SK-N-SH (cell line): Measurements from ENCODE around the gene PLEKHG1. TPM values are rescaled to one million over a fixed set of nuclear protein-coding genes. Genes with fewer than 3 reads are reported as not detected.

Experiments used
- CTCF ChIA-PET: fragments of 300-600, 350-600 bp; formaldehyde crosslinking; extraction: SDS; loops from one replicate; lab custom pipeline; 2021; lab: Yijun Ruan, JAX
- POLR2A ChIA-PET: fragments of 350-600 bp; sonication (Branson Sonifier 250); formaldehyde crosslinking; extraction: SDS; loops from one replicate; lab custom pipeline; 2020; ENCODE audit warnings: antibody characterized with exemption, inconsistent platforms; lab: Yijun Ruan, JAX
- DNase-seq: peaks from one replicate; pipeline ENCODE4 v3.0.0; 2012
- H2AFZ ChIP-seq: fragments of 200-600 bp; sonication (generic); 2 replicates; pipeline ENCODE4 v1.8.1; 2016; ENCODE audit warnings: antibody characterized with exemption, mild to moderate bottlenecking, low read depth
- H3F3A ChIP-seq: fragments of 200-600 bp; sonication (generic); replicated peaks from 2 replicates; pipeline ENCODE3; 2016; ENCODE audit warnings: antibody characterized with exemption, mild to moderate bottlenecking; ENCODE audit not compliant: insufficient read depth
- H3K27ac ChIP-seq, 2 experiments: fragments of 200-500 bp in 1 of 2; fragments of 200-600 bp in 1 of 2; sonication (Bioruptor generic) in 1 of 2; sonication (generic), shearing (Covaris generic) in 1 of 2; 2 replicates each; pipeline versions ENCODE4 v1.5.1 to v1.6.1; 2014 to 2016; ENCODE audit warnings: low read depth in 2 of 2, inconsistent platforms in 1 of 2, low read length in 1 of 2, mild to moderate bottlenecking in 1 of 2, mixed read lengths in 1 of 2
- H3K27me3 ChIP-seq: fragments of 200-600 bp; sonication (generic), shearing (Covaris generic); 2 replicates; pipeline ENCODE4 v1.6.1; 2016; ENCODE audit warnings: mixed run types; ENCODE audit not compliant: insufficient read depth
- H3K36me3 ChIP-seq, 2 experiments: fragments of 200-500 bp in 1 of 2; fragments of 200-600 bp in 1 of 2; sonication (Bioruptor generic) in 1 of 2; sonication (generic) in 1 of 2; replicated peaks in 1 of 2; 2 replicates each; pipeline versions ENCODE3 to v1.5.1; 2014 to 2016; ENCODE audit warnings: low read length in 1 of 2, mild to moderate bottlenecking in 1 of 2; ENCODE audit not compliant: insufficient read depth in 2 of 2, control insufficient read depth in 1 of 2
- H3K4me1 ChIP-seq, 2 experiments: fragments of 200-500 bp in 1 of 2; fragments of 200-600 bp in 1 of 2; sonication (Bioruptor generic) in 1 of 2; sonication (generic), shearing (Covaris generic) in 1 of 2; 2 replicates each; pipeline versions ENCODE4 v1.5.1 to v1.6.1; 2014 to 2016; ENCODE audit warnings: low read depth in 1 of 2, low read length in 1 of 2, mixed run types in 1 of 2; ENCODE audit not compliant: insufficient read depth in 2 of 2, control insufficient read depth in 1 of 2
- H3K4me2 ChIP-seq: fragments of 200-600 bp; sonication (generic), shearing (Covaris generic); 2 replicates; pipeline ENCODE4 v1.6.1; 2017; ENCODE audit warnings: mixed run types
- H3K4me3 ChIP-seq, 2 experiments: fragments of 200-500 bp in 1 of 2; fragments of 200-600 bp in 1 of 2; sonication (Bioruptor generic) in 1 of 2; sonication (generic), shearing (Covaris generic) in 1 of 2; 2 replicates each; pipeline versions ENCODE4 v1.5.1 to v1.8.1; 2014 to 2016; ENCODE audit warnings: low read depth in 2 of 2, inconsistent platforms in 1 of 2, low read length in 1 of 2, mild to moderate bottlenecking in 1 of 2, mixed read lengths in 1 of 2, moderate library complexity in 1 of 2
- H3K79me2 ChIP-seq: fragments of 200-600 bp; sonication (generic); 2 replicates; pipeline ENCODE4 v1.8.1; 2017; ENCODE audit warnings: mild to moderate bottlenecking; ENCODE audit not compliant: insufficient read depth
- H3K9ac ChIP-seq: fragments of 200-600 bp; sonication (generic); 2 replicates; pipeline ENCODE4 v1.6.1; 2017; ENCODE audit warnings: mixed run types
- H3K9me2 ChIP-seq: fragments of 200-600 bp; sonication (generic); 2 replicates; pipeline ENCODE4 v1.6.1; 2017; ENCODE audit warnings: mixed run types
- H3K9me3 ChIP-seq: fragments of 200-600 bp; sonication (generic); 2 replicates; pipeline ENCODE4 v1.6.1; 2017; ENCODE audit warnings: mixed run types, mild to moderate bottlenecking, moderate library complexity
- H4K20me1 ChIP-seq: fragments of 200-600 bp; sonication (generic); 2 replicates; pipeline ENCODE4 v1.6.1; 2017; ENCODE audit warnings: mild to moderate bottlenecking, mixed run types; ENCODE audit not compliant: insufficient read depth
- ELF1 ChIP-seq: IDR thresholded peaks from 2 replicates; pipeline ENCODE4 v1.4.0; 2012
- EP300 ChIP-seq, 2 experiments: IDR thresholded peaks; 2 replicates each; pipeline versions ENCODE4 v1.4.0 to v1.6.1; 2012; ENCODE audit warnings: borderline replicate concordance in 1 of 2, low read depth in 1 of 2, low read length in 1 of 2
- FOSL2 ChIP-seq: IDR thresholded peaks from 2 replicates; pipeline ENCODE4 v1.4.0; 2012; ENCODE audit warnings: low read depth, mild to moderate bottlenecking, moderate library complexity, borderline replicate concordance
- FOXM1 ChIP-seq: IDR thresholded peaks from 2 replicates; pipeline ENCODE4 v1.4.0; 2012; ENCODE audit warnings: low read depth, mild to moderate bottlenecking
- GABPA ChIP-seq: IDR thresholded peaks from 2 replicates; pipeline ENCODE4 v1.4.0; 2012; ENCODE audit warnings: low read depth, mild to moderate bottlenecking
- MEF2A ChIP-seq: IDR thresholded peaks from 2 replicates; pipeline ENCODE4 v1.4.0; 2012; ENCODE audit warnings: low read depth, borderline replicate concordance
- NFIC ChIP-seq: IDR thresholded peaks from 2 replicates; pipeline ENCODE4 v1.4.0; 2012; ENCODE audit warnings: borderline replicate concordance
- RCOR1 ChIP-seq: fragments of 150-350 bp; IDR thresholded peaks from 2 replicates; pipeline ENCODE4 v1.6.1; 2017; ENCODE audit warnings: antibody characterized with exemption, low read length
- RXRA ChIP-seq: IDR thresholded peaks from 2 replicates; pipeline ENCODE4 v1.4.0; 2012; ENCODE audit warnings: low read depth, mild to moderate bottlenecking, borderline replicate concordance
- SMC3 ChIP-seq: IDR thresholded peaks from 2 replicates; pipeline ENCODE4 v1.6.1; 2012; ENCODE audit warnings: low read depth, low read length, improper control_type of control experiment
- TAF1 ChIP-seq: IDR thresholded peaks from 2 replicates; pipeline ENCODE4 v1.6.1; 2012; ENCODE audit warnings: low read depth, mild to moderate bottlenecking, low read length, moderate library complexity, borderline replicate concordance
- TCF12 ChIP-seq: IDR thresholded peaks from 2 replicates; pipeline ENCODE4 v1.4.0; 2012
- USF2 ChIP-seq: fragments of 150-350 bp; IDR thresholded peaks from 2 replicates; pipeline ENCODE4 v1.6.1; 2017; ENCODE audit warnings: antibody characterized with exemption, low read length, low read depth, borderline replicate concordance
- WGBS: methylation state at CpG from one replicate; pipeline ENCODE4 v1.1.6; 2017; ENCODE audit warnings: low lambda C conversion rate; 5-methylcytosine and 5-hydroxymethylcytosine counted together
- polyA plus RNA-seq, 3 experiments: library from polyadenylated mRNA; depleted of rRNA; stranded (reverse); fragments of >200 nt; gene quantifications; 2 replicates each; pipeline ENCODE4 v1.2.3, GENCODE V29; 2012
- TF ChIP-seq, protein P1 (sequence below): IDR thresholded peaks from 2 replicates; pipeline ENCODE4 v1.4.0; 2012; ENCODE audit warnings: low read depth, borderline replicate concordance
- TF ChIP-seq, protein P2 (sequence below): fragments of 150-350 bp; IDR thresholded peaks from 2 replicates; pipeline ENCODE4 v1.6.1; 2016; ENCODE audit warnings: mild to moderate bottlenecking, low read depth, low read length
- TF ChIP-seq, protein P3 (sequence below): IDR thresholded peaks from 2 replicates; pipeline ENCODE4 v1.4.0; 2012; ENCODE audit warnings: low read depth
- TF ChIP-seq, protein P4 (sequence below): IDR thresholded peaks from 2 replicates; pipeline ENCODE4 v1.4.0; 2012; ENCODE audit warnings: low read depth, borderline replicate concordance

Gene PLEKHG1
- polyA plus RNA-seq, 1 of the 3 experiments (the other 2 are of a cell fraction): 0.02 TPM

- H3K4me2 ChIP-seq: no peak overlapping the region
- H3K27ac ChIP-seq: no peak overlapping the region
- DNase-seq: no peak
- H3K79me2 ChIP-seq: no peaks in the 10 kb centered on the region
- TF ChIP-seq, protein P1, sequence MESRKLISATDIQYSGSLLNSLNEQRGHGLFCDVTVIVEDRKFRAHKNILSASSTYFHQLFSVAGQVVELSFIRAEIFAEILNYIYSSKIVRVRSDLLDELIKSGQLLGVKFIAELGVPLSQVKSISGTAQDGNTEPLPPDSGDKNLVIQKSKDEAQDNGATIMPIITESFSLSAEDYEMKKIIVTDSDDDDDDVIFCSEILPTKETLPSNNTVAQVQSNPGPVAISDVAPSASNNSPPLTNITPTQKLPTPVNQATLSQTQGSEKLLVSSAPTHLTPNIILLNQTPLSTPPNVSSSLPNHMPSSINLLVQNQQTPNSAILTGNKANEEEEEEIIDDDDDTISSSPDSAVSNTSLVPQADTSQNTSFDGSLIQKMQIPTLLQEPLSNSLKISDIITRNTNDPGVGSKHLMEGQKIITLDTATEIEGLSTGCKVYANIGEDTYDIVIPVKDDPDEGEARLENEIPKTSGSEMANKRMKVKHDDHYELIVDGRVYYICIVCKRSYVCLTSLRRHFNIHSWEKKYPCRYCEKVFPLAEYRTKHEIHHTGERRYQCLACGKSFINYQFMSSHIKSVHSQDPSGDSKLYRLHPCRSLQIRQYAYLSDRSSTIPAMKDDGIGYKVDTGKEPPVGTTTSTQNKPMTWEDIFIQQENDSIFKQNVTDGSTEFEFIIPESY: no peak
- TF ChIP-seq ELF1 (no peak), MEF2A (no peak), USF2 (no peak), NFIC (no peak), EP300 (IDR thresholded peaks at IDR 0.05; ENCODE audit: borderline replicate concordance in 1 of 2, low read depth in 1 of 2, low read length in 1 of 2) (no peak), FOSL2 (no peak), RXRA (no peak), FOXM1 (no peak), TCF12 (no peak), SMC3 (no peak), TAF1 (no peak), GABPA (no peak), RCOR1 (no peak)
- TF ChIP-seq, protein P2, sequence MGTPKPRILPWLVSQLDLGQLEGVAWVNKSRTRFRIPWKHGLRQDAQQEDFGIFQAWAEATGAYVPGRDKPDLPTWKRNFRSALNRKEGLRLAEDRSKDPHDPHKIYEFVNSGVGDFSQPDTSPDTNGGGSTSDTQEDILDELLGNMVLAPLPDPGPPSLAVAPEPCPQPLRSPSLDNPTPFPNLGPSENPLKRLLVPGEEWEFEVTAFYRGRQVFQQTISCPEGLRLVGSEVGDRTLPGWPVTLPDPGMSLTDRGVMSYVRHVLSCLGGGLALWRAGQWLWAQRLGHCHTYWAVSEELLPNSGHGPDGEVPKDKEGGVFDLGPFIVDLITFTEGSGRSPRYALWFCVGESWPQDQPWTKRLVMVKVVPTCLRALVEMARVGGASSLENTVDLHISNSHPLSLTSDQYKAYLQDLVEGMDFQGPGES: no peak
- TF ChIP-seq, protein P3, sequence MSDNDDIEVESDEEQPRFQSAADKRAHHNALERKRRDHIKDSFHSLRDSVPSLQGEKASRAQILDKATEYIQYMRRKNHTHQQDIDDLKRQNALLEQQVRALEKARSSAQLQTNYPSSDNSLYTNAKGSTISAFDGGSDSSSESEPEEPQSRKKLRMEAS: no peak
- TF ChIP-seq, protein P4, sequence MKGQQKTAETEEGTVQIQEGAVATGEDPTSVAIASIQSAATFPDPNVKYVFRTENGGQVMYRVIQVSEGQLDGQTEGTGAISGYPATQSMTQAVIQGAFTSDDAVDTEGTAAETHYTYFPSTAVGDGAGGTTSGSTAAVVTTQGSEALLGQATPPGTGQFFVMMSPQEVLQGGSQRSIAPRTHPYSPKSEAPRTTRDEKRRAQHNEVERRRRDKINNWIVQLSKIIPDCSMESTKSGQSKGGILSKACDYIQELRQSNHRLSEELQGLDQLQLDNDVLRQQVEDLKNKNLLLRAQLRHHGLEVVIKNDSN: no peak
- H3K4me1 ChIP-seq: no peaks in the 10 kb centered on the region
- H4K20me1 ChIP-seq: no peaks in the 10 kb centered on the region
- ChIA-PET POLR2A (no interaction called here), CTCF (no interaction called here)
- H2AFZ ChIP-seq: no peak overlapping the region
- H3K9me2 ChIP-seq: no peaks in the 10 kb centered on the region
- H3K9ac ChIP-seq: no peak overlapping the region
- H3K27me3 ChIP-seq: no peaks in the 10 kb centered on the region
- no peaks in the 10 kb centered on the region for H3K9me3 ChIP-seq
- no peaks in the 10 kb centered on the region for H3K36me3 ChIP-seq
- H3K4me3 ChIP-seq: no peak overlapping the region
- 23% methylated on average over 5 of the region's 5 CpGs for WGBS
- H3F3A ChIP-seq: no peaks in the 10 kb centered on the region
Observed at GRCh38 chr6:150627585-150628025, 27.9 kb downstream of the PLEKHG1 start.
